NCI-H1417 (cell line): ENCODE results near the gene SHROOM3.

ENCODE experiments used
- DNase-seq, 3 experiments: peaks; one replicate each; lab custom pipeline; 2025; lab: John Stamatoyannopoulos, UW

Gene SHROOM3

DNA sequence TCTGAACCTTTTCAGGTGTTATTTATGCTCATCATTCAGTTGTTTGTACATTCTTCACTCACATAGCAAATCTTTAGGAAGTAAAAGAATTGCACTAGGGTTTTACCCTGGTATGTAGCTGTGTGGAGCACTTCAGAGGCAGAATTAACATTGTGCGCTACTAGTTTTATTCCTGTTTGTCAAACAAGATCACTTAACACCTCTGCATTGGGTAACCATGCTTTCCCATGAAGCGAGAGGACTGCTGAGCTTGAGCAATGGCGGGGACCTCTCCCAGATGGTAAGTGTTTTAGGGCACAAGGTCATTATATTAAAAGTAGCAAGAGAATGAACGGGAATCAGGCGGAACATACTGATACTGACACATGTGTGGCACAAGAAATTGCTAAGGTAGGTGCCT, 59.2 kb downstream of the SHROOM3 start:
- no peak for DNase-seq

DNA sequence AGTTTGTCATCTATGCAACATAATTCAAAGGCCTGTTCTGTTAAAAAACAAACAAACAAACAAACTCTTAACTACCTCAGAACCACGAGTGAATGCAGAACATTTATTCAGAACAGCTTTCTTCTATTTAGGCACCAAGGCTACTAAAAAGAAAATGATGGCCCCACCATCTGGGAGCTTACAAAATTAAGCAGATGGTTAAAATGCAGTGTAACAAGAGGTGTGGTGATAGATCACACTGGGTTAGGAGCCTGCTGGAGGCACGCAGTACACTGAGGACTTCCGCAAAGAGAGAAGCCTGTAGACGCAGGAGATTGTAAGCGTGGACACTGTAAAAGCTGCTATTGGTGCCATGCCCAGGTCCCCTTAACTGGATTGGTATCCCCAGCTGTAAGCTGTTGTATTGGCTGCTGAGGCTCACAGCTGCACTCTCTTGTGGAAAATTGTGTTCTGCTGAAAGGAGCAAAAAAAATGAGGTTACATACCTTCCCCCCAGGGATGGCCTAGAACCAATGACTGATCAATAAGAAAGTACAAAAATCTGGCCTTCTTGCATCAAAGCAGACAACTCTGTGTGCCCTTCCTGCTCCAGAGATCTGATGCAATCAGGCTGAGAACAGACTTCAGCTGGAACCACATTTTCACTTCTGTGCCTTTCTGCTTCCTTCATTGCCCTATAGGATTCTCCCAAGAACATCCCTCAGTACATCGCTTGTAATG, 60.0 kb downstream of the SHROOM3 start:
- DNase-seq = no peak

DNA sequence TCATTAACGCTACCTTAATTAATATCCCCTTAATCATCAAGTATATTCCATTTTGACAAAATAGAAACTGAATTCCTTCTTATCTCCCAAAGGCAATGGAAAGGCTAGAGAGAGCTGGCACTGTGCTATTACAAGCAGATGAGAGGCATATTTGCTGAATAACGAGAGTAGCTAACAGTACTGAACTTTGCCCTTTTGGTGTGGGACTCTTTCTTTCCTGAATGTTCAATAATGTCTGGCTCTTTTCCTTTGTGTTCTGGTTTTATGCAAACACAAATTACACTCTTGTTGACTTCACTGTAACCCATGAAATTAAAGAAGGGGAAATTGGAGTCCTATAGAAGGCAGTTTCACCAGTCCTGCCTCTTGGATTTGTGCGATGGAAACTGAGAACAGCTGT, 63.5 kb downstream of the SHROOM3 start:
- no peak for DNase-seq

DNA sequence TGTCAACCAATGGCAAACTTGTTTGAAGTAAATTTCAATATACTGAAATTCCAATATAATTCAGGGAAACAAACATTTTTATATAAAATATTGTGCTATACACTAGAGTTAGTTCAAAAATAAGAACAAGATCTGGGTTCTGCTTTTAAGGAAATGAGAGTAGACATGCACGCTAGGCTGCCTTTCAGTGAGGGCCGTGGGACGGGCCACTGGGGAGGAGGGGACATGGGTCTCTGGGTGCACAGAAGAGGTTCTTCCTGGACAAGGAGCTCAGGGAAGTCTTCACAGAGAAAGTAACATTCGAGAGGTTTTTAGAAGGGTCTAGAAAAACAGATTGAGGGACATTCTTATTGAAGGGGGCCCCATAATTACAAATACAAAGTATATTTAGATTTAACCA, 64.4 kb downstream of the SHROOM3 start:
- DNase-seq = no peak

DNA sequence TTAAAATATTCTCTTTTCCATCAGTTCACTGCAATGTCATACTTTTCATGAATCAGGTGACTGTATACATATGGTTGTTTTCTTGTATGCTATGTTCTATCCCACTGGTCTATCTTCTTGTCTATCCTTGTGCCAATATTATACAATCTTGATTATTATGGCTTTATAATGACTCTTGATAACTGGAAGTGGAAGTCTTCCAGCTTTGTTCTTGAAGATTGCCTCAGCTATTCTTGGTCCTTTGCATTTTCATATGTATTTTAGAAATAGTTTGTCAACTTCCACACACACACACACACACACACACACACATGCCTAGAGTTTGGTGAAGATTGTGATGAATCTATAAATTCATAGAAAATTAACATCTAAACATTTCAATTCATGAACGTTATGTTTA, 67.9 kb downstream of the SHROOM3 start:
- DNase-seq = no peak

DNA sequence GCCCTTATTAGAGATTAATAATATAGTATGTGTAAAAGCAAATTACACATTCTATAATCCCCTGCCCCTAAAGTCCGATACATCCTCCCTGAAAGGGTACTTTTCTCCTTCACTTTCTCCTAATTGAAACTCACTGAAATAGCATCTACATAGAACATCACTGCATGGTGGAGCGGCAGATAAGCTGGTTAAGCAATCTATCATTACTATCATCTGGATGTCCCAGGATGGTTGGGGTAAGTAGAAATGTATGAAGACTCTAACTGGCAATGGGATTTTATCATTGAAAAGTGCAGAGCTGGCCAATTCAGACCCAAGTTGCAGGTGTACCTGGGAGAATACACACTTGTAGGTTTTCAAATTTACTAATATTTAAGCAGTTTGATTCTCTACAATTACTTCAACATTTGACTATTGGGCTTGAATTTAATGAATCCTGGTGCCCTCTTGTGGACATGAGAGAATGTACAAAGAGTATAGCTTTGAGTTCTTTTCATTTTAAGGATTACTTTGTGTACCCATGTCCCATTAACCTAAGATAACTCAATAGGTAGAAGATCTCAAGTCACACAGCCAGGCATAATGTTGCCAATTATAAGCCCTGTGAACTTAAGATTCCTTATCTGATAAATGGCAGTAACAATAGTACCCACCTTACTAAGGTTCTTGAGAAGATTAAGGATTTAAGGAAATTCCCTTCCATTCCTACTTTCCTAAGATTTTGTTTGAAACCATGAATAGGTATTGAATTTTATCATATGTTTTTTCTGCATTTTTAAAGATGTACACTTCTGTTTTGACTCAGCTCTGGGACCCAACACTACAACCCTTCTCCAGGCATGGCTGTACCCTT, 69.8 kb downstream of the SHROOM3 start:
- peak; percentile 11 to 79 (median 64) for DNase-seq

DNA sequence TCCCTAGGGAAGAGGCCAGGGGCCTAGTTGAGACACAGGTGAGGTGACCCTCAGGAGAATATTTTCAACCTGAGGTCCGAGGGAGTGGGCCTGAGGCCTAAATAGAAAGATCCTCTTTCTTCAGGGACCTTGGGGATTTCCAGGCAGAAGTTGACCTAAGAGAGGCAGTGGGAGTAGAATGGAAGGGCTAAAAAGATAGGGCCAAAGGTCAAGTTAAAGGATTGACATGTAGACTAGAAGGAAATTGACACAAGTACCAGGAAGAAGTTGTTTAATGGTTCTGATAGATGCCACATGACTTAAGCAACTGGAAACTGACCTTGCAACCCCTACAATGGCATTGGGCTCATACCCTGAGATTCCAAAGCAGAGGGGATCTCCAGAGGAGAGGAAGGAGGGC, 76.9 kb downstream of the SHROOM3 start:
- no peak for DNase-seq

DNA sequence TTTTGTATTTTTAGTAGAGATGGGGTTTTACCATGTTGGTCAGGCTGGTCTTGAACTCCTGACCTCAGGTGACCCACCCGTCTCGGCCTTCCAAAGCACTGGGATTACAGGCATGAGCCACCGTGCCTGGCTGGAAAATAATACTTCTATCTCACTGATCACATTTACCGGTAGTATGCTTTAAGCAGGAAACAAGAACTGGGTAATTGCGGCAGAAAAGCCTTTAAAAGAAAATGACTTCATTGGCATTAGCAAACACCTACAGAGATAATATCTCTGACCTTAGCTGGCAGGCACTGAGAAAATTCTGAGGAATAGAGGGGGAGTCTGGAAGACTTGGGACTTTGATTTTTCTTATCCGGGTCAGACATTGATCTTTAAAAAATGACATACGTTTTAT, 78.5 kb downstream of the SHROOM3 start:
- DNase-seq = no peak

DNA sequence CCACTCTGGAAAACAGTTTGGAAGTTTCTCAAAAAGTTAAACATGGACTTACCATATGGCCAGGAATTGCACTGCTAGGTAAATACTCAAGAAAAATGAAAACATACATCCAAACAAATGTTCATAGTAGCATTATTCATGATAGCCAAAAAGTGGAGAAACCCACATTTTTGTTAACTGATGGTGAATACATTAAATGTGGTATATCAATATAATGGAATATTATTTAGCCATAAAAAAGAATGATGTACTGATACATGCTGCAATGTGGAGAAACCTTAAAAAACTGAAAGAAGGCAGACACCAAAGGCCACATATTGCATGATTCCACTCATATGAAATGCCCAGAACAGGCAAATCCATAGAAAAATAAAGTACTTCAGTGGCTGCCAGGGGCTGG, 79.1 kb downstream of the SHROOM3 start:
- no peak for DNase-seq

DNA sequence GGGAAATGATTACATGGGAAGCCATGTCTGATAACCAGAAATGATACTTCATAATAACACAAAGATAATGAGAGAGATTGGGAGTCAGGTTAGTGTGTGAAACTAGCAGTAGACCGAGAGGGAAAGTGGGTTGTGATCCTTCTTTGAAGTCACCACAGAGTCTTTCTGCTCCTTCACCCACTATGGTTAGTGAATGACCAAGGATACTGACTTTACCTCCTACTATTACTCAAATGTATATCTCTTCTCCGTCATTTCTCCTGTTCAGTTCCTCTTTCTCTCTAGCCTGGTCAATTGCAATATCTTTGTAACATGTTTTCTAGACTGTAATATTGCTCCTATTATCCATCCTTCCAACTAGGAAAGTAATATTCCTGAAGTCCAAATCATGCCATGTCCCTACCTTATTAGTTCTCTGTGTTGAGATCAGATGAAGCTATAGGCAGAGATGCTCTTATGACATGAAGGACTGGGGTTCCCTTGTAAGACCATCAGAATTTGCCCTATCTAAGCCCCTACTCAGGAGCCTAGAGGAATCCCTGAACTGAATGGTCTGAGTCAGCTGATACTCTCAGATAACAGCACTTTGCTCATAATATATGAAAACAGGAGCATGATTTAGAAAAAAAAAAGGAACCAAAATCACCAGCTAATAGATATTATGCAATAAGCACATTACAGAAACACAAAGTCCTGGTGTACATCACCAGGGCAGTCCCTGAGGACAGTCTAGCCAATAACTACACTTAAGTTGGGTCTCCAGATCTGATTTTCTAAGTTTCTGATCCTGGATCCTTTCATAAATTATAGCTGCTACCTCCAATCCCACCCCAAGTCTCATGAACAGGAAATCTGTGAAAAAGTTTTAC, 81.2 kb downstream of the SHROOM3 start:
- no peak for DNase-seq

DNA sequence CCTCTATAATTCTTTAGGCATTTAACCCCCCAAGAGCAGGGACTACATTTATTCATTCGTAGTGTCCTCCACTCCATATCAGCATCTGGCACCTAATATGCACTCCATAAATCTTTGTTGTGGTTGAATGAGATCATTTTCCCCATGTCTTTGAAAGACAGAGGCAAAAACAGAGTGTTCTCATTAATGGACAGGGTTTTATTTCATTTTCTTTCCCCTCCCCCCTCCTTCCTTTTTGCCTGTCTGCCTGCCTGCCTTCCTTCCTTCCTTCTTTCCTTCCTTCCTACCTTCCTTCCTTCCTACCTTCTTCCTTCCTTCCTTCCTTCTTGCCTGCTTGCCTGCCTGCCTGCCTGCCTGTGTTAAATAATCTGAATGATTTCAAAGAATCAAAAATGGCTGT, 83.2 kb downstream of the SHROOM3 start:
- no peak for DNase-seq

DNA sequence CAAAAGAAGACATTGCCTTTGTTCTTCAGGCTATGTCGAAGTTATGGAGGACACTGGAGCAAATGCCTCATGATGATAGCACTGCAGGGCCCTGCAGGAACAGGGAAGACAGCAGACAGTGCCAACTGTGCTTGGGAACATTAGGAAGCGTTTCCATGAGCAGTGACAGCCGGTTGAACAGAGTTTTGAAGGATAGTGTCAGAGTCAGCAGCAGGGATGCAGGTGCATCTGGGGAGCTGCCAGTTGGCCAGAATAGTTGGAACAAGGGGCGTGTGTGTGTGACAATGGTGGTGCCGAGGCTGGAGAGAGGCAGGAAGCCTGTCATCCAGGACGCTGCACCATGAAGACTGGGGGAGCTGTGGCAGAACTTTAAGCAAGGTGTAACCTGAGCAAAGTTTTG, 88.6 kb downstream of the SHROOM3 start:
- no peak for DNase-seq

DNA sequence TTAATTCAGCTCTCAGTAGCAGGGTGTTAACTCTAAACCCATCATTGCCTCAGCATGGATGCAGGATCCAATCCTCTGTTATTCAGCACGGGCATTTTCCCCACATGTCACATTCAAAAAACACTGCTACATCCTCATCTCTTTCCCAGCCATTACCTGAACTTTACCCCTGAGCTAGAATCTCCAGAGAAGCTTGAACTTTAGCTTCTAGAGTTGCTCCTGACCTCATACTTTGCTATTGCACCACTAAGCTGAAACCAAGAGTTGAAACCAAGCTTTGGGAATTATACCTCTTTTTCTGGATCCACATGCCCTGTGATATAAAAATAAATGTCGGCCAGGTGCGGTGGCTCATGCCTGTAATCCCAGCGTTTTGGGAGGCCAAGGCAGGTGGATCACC, 90.7 kb downstream of the SHROOM3 start:
- DNase-seq = no peak

DNA sequence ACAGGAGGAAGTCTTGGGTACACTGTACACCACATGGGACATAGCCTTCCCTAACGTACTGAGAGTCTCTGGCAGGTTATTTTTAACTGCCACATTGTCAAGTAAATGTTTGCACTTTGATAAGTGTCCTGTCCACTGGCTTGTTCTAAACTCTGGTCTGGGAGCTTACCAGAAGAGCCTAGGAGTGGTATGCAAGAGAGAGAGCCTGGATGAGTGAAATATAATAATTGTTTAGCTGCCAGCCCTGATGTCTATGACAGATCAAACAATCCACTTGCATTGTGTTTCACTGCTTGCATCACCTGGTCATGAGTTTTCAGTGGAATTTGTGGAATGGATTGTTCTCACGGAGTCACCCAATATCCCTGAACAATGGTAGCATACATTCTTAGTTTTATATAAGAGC, 91.6 kb downstream of the SHROOM3 start:
- DNase-seq = peak; percentile 14 to 49 (median 39)

DNA sequence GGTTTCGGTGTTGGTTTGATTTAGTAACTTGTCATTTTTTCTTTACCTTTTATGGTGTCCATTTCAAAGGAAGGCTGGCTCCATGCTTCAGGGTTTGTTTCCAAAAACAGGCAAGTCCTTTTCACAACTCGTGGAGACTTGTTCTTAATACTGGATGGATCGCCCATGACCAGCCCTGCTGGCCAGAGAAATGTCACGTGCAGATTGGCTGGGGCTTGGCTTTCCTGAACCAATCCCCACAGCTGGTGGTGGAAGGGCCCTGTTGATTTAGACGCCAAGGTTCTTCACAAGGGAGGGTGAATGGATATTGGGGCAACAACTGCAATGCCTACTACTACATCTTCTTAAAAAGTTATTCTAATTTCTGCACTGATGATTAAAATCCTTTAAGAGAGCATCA, 92.6 kb downstream of the SHROOM3 start:
- no peak for DNase-seq

DNA sequence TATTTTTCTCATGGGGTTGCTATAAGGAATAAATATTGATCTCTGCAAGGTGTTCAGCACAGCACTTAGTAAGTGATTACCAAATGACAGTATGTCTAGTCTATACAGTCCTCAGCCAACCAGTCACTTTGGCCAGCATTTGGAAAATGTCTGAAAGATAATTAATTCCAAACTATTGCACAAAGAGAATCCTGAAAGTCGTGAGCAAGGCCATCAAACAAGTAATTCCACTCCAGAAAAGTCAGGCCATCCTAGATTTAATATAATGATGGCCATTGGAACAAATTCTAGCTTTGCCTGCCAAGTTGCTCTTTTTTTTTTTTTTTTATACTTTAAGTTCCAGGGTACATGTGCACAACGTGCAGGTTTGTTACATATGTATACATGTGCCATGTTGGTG, 96.6 kb downstream of the SHROOM3 start:
- DNase-seq = no peak

DNA sequence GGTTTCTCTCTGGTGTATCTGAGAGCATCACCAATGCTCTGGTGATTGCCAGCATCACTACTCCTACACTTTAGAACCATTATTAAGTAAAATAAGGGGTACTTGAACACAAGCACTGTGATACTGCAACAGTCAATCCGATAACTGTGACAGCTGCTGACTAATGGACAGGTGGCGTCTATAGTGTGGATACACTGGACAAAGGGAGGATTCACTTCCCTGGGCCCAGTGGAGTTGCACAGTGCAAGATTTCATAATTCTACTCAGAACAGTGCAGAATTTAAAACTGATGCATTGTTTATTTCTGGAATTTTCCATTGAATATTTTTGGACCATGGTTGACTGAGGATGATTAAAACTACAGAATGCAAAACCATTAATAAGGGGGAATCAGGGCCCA, 97.8 kb downstream of the SHROOM3 start:
- DNase-seq = peak in 1 of 3 experiments; percentile 10

DNA sequence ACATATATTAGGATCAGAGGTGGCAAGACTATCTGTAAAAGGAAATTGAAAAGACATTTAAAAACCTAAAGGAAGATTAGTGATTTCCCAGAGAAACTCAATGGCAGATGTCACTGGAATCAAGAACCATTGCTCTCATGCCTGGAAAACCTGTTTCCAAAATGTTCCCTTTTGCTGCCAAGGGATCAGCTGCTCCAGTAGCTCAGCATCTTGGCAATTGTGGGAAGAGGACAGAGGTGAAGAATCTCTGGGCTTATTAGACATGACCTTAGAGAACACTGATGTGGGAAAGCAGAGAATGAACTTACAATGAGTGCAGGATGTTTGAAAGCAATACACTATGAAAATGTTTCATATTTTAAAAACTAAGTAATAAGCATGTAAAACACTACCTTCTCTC, 98.3 kb downstream of the SHROOM3 start:
- DNase-seq = no peak

DNA sequence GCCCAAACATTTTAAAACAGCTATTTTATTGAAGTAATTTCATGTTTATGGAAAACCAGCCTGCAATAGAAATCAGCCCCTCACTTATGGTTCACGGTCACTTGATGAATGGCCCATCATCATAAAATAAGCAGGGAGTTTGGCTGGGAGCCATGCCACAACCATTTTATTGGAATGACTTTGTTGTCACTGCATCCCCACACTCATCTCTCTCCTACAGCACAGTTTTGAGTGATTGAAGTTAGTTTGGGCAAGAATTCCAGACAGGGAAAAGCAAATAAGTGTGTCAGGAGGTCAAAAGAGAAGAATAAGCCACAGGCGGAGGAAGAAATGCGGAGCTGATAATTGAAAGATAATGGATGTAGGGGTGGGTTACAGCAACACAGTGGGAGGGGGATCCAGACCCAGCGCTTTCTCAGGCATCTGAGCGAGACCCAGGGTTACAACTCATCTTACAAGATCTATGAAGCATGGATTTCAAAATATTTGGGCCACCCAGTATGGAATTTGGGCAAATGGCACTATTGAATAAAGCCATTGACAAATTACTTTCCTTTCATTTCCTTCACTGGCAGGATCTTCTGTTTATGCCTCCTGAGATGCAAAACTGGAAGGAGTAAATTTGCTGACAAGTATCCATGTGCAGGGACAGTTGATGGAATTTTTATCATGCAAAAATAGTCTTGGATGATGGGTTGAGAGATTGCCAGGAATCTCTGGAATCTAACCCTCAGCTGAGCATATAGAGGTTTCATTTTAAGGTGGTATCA, 100.8 kb downstream of the SHROOM3 start:
- peak in 2 of 3 experiments; percentile 9 to 69 for DNase-seq

DNA sequence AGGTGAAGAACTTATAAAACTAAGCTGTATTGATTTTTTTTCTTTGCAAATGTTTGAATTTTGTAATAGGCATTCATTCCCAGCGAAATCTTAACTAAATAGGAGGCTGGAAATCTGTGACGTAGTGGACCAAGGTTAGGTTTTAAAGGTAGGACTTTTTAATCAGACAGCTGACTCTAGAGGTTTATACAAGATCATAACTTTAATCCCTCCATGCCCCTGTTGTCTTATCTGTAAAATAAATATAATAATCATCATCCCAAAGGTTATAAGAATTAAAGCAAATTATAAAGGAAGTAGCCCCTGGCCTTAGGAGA, 101.3 kb downstream of the SHROOM3 start:
- no peak for DNase-seq

DNA sequence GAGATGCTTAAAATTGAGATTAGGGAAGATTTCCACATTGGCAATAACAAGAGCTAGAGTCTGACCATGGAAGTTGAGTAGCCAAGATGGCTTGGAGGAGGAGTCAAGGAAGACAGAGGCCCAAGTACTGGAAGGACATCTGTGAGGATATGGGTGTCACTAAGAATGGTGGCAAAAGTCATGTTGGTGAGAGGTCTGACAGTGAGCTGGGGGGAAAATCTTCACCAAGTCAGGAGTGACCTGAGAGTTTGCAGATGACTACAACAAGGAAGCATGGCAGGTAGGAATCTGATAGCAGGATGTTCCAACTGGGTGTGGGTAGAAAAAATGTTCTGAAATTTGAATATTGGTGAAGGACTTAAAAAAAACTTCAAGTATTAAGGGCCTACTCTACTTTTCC, 103.3 kb downstream of the SHROOM3 start:
- no peak for DNase-seq

DNA sequence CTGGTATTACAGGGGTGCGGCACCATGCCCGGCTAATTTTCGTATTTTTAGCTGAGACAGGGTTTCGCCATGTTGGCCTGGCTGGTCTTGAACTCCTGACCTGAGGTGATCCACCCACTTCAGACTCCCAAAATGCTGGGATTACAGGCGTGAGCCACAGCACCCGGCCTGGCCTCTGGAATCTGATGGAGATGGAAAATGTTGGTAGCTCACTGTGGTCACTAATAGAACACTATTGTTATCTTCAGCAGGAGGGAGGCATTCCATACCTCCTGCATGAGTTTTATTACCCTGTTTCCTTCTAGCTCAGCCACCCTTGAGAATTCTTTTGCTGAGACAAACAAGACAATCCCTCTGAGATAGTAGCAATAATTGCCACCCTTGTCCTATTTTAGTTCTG, 105.0 kb downstream of the SHROOM3 start:
- no peak for DNase-seq
